ENCODE data around the gene RAP1GAP. TPM values are rescaled to one million over a fixed set of nuclear protein-coding genes. Genes with fewer than 3 reads are reported as not detected.
A peak's percentile ranks its signal among the peaks of the same experiment; 100 is the strongest.

RAP1GAP gene
- total and polyA plus RNA-seq, 9 of the 15 experiments (the other 6 are each of a cell fraction or from before 2014, with no cell fraction given): 0.29 to 30.2 (median 19.2) TPM

DNA sequence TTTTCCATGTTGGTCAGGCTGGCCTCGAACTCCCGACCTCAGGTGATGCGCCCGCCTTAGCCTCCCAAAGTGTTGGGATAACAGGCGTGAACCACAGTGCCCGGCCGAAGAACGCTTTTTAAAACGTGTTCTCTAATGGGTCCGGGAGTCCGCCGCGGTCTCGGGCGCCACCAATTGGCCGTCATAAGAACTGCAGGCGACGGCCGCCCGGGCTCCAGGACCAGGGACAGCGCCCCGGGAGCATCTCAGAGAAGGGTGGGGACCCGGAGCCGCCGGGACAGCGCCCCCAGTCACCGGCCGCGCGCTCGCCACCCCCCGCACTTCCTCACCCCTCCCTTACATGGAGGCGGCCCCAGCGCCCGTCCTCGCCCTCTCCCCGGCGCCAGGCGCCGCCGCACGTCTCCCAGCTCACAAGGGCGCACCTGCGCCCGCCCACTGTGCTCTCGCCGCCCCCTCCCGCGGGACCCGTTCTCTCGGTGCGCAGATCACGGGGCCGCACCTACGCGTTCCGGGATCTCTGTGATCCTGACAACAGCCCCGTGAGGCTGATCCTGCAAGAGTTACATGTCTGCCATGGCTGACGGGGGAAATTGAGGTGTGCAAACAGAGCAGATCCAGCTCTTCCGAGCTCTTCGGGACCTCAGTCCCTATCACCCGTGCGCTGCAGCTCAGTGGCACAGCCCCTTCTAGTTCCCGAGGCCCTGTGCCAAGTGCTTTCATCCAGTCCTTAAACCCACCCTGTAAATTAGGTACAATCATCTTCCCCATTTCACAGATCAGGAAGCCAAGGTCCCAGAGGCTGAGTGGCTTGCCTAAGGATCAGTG lies 9.8 kb downstream of the RAP1GAP start (continued):
- TF ChIP-seq, protein P1, sequence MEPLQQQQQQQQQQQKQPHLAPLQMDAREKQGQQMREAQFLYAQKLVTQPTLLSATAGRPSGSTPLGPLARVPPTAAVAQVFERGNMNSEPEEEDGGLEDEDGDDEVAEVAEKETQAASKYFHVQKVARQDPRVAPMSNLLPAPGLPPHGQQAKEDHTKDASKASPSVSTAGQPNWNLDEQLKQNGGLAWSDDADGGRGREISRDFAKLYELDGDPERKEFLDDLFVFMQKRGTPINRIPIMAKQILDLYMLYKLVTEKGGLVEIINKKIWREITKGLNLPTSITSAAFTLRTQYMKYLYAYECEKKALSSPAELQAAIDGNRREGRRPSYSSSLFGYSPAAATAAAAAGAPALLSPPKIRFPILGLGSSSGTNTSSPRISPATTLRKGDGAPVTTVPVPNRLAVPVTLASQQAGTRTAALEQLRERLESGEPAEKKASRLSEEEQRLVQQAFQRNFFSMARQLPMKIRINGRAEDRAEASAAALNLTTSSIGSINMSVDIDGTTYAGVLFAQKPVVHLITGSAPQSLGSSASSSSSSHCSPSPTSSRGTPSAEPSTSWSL (CRISPR knock-in tag; IDR thresholded peaks at IDR 0.05; ENCODE audit: borderline replicate concordance): no peak
- peak; percentile 46; the same call in 1 of the 2 replicates for TF ChIP-seq POLR2AphosphoS5 (IDR thresholded peaks at IDR 0.05; ENCODE audit: control insufficient read depth, insufficient read depth, low read depth, low read length)
- TF ChIP-seq, protein P2, sequence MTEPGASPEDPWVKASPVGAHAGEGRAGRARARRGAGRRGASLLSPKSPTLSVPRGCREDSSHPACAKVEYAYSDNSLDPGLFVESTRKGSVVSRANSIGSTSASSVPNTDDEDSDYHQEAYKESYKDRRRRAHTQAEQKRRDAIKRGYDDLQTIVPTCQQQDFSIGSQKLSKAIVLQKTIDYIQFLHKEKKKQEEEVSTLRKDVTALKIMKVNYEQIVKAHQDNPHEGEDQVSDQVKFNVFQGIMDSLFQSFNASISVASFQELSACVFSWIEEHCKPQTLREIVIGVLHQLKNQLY (CRISPR knock-in tag; conservative IDR thresholded peaks at IDR 0.05): peak in 1 of 2 experiments; percentile 79; a peak in 1 of 4 replicates
- peak; percentile 68 for TF ChIP-seq HDAC8 (tag; IDR thresholded peaks at IDR 0.05)
- peak; percentile 77 for TF ChIP-seq ZNF24 (IDR thresholded peaks at IDR 0.05)
- TF ChIP-seq EHMT2 (IDR thresholded peaks at IDR 0.05): peak; percentile 100
- peak; percentile 86 for TF ChIP-seq ZNF263 (CRISPR knock-in tag; IDR thresholded peaks at IDR 0.05; ENCODE audit: borderline replicate concordance)
- peak; percentile 92 for TF ChIP-seq ZNF197 (CRISPR knock-in tag; IDR thresholded peaks at IDR 0.05; ENCODE audit: low read depth)
- TF ChIP-seq MECOM (CRISPR knock-in tag; IDR thresholded peaks at IDR 0.05): peak; percentile 81
- TF ChIP-seq, protein P3, sequence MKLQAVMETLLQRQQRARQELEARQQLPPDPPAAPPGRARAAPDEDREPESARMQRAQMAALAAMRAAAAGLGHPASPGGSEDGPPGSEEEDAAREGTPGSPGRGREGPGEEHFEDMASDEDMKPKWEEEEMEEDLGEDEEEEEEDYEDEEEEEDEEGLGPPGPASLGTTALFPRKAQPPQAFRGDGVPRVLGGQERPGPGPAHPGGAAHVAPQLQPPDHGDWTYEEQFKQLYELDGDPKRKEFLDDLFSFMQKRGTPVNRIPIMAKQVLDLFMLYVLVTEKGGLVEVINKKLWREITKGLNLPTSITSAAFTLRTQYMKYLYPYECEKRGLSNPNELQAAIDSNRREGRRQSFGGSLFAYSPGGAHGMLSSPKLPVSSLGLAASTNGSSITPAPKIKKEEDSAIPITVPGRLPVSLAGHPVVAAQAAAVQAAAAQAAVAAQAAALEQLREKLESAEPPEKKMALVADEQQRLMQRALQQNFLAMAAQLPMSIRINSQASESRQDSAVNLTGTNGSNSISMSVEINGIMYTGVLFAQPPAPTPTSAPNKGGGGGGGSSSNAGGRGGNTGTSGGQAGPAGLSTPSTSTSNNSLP (IDR thresholded peaks at IDR 0.05; ENCODE audit: borderline replicate concordance, low read depth, low read length): no peak
- TF ChIP-seq, protein P4, sequence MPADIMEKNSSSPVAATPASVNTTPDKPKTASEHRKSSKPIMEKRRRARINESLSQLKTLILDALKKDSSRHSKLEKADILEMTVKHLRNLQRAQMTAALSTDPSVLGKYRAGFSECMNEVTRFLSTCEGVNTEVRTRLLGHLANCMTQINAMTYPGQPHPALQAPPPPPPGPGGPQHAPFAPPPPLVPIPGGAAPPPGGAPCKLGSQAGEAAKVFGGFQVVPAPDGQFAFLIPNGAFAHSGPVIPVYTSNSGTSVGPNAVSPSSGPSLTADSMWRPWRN (IDR thresholded peaks at IDR 0.05; ENCODE audit: low read depth): no peak
- peak; percentile 84 for TF ChIP-seq SPI1 (IDR thresholded peaks at IDR 0.05; ENCODE audit: borderline replicate concordance, low read depth, low read length)
- TF ChIP-seq ZEB2 (IDR thresholded peaks at IDR 0.05): peak; percentile 20; the same call in 1 of the 2 replicates
- no peak for TF ChIP-seq RBM34 (IDR thresholded peaks at IDR 0.05; ENCODE audit: borderline replicate concordance, insufficient read depth, low read length)
- TF ChIP-seq DPF2 (IDR thresholded peaks at IDR 0.05): no peak
- no peak for TF ChIP-seq TAF1 (IDR thresholded peaks at IDR 0.05; ENCODE audit: control insufficient read depth, extremely low read depth, insufficient read depth, low read length, severe bottlenecking)
- TF ChIP-seq XRCC5 (IDR thresholded peaks at IDR 0.05; ENCODE audit: low read depth, low read length): peak; percentile 96
- TF ChIP-seq NR2F6 (CRISPR knock-in tag; IDR thresholded peaks at IDR 0.05): 0 out of 2 replicates have a peak, but pooled peaks have one; percentile 34
- TF ChIP-seq, protein P5, sequence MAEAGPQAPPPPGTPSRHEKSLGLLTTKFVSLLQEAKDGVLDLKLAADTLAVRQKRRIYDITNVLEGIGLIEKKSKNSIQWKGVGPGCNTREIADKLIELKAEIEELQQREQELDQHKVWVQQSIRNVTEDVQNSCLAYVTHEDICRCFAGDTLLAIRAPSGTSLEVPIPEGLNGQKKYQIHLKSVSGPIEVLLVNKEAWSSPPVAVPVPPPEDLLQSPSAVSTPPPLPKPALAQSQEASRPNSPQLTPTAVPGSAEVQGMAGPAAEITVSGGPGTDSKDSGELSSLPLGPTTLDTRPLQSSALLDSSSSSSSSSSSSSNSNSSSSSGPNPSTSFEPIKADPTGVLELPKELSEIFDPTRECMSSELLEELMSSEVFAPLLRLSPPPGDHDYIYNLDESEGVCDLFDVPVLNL (CRISPR knock-in tag; IDR thresholded peaks at IDR 0.05; ENCODE audit: low read depth): peak; percentile 75; the same call in 1 of the 2 replicates
- TF ChIP-seq, protein P6, sequence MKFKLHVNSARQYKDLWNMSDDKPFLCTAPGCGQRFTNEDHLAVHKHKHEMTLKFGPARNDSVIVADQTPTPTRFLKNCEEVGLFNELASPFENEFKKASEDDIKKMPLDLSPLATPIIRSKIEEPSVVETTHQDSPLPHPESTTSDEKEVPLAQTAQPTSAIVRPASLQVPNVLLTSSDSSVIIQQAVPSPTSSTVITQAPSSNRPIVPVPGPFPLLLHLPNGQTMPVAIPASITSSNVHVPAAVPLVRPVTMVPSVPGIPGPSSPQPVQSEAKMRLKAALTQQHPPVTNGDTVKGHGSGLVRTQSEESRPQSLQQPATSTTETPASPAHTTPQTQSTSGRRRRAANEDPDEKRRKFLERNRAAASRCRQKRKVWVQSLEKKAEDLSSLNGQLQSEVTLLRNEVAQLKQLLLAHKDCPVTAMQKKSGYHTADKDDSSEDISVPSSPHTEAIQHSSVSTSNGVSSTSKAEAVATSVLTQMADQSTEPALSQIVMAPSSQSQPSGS (CRISPR knock-in tag; IDR thresholded peaks at IDR 0.05): peak; percentile 79

All from K562 (cell line).